T-cell (primary cell): Measurements from ENCODE around the gene TNFRSF12A. TPM values are rescaled to one million over a fixed set of nuclear protein-coding genes. Genes with fewer than 3 reads are reported as not detected.
A peak's percentile ranks its signal among the peaks of the same experiment; 100 is the strongest.

Experiments
- ATAC-seq, 4 experiments: fragments of 200-7000 bp in 3 of 4; fragments of 150-1000 bp in 1 of 4; cut with Tn5 transposase; replicated peaks in 1 of 4; 1 replicate in 3 of 4; 2 replicates in 1 of 4; pipeline ENCODE4 v1.10.0; 2021; ENCODE audit warnings: moderate library complexity in 3 of 4, mild to moderate bottlenecking in 2 of 4, moderate number of reproducible peaks in 1 of 4
- CTCF ChIA-PET, 2 donors: fragments of 300-600 bp; sonication (Branson Sonifier 250); formaldehyde crosslinking; loops; one replicate each; lab custom pipeline; 2022; ENCODE audit warnings: antibody characterized with exemption in 2 of 2; lab: Charles Lee
- POLR2A ChIA-PET, 2 donors: fragments of 300-600 bp; sonication (Branson Sonifier 250); formaldehyde crosslinking; loops; one replicate each; lab custom pipeline; 2022; ENCODE audit warnings: antibody characterized with exemption in 2 of 2; lab: Charles Lee
- DNase-seq, 35 experiments: peaks; one replicate each; pipeline versions ENCODE4 v3.0.0 to v3.0.0-alpha.2; 2013 to 2023
- H3K27ac ChIP-seq: one replicate; pipeline ENCODE4 v1.5.1; 2013; ENCODE audit warnings: low read length
- H3K27me3 ChIP-seq, 2 experiments: replicated peaks in 1 of 2; 1 replicate in 1 of 2; 2 replicates in 1 of 2; pipeline versions ENCODE4 v1.6.1 to v1.7.0; 2013; ENCODE audit warnings: low read length in 1 of 2, mixed read lengths in 1 of 2; ENCODE audit not compliant: control insufficient read depth in 2 of 2, insufficient read depth in 2 of 2; ENCODE audit errors: extremely low read depth in 1 of 2
- H3K36me3 ChIP-seq, 2 donors: 1 replicate in 1 of 2; 2 replicates in 1 of 2; pipeline versions ENCODE4 v1.6.1 to v1.7.0; 2013; ENCODE audit warnings: low read length in 1 of 2; ENCODE audit not compliant: control insufficient read depth in 2 of 2, insufficient read depth in 1 of 2; ENCODE audit errors: extremely low read depth in 1 of 2
- H3K4me1 ChIP-seq, 2 experiments: 1 replicate in 1 of 2; 2 replicates in 1 of 2; pipeline versions ENCODE4 v1.6.1 to v1.7.0; 2013; ENCODE audit warnings: low read length in 2 of 2, mixed read lengths in 1 of 2; ENCODE audit not compliant: insufficient read depth in 2 of 2, control insufficient read depth in 1 of 2; ENCODE audit errors: extremely low read depth in 1 of 2
- H3K4me3 ChIP-seq, 2 donors: 1 replicate in 1 of 2; 2 replicates in 1 of 2; pipeline versions ENCODE4 v1.5.1 to v1.7.0; 2013; ENCODE audit warnings: mild to moderate bottlenecking in 2 of 2, low read length in 1 of 2, moderate library complexity in 1 of 2; ENCODE audit not compliant: control insufficient read depth in 1 of 2; ENCODE audit errors: extremely low read depth in 1 of 2
- H3K9me3 ChIP-seq: 2 replicates; pipeline ENCODE4 v1.7.0; 2013
- H3K27ac Mint-ChIP-seq, 2 donors: one replicate each; pipeline ENCODE4 v1.8.0; 2020 to 2021; ENCODE audit warnings: mild to moderate bottlenecking in 2 of 2, mixed read lengths in 2 of 2
- H3K27me3 Mint-ChIP-seq, 2 donors: one replicate each; pipeline ENCODE4 v1.8.0; 2021 to 2022; ENCODE audit warnings: mixed read lengths in 2 of 2
- H3K36me3 Mint-ChIP-seq: one replicate; pipeline ENCODE4 v1.8.0; 2021; ENCODE audit warnings: mixed read lengths
- H3K4me1 Mint-ChIP-seq, 3 donors: one replicate each; pipeline ENCODE4 v1.8.0; 2020 to 2022; ENCODE audit warnings: mixed read lengths in 3 of 3, mild to moderate bottlenecking in 1 of 3
- H3K4me3 Mint-ChIP-seq, 3 donors: one replicate each; pipeline ENCODE4 v1.8.0; 2020 to 2022; ENCODE audit warnings: mild to moderate bottlenecking in 3 of 3, mixed read lengths in 3 of 3, moderate library complexity in 3 of 3
- H3K9me3 Mint-ChIP-seq, 3 donors: one replicate each; pipeline ENCODE4 v1.8.0; 2020 to 2022; ENCODE audit warnings: mixed read lengths in 3 of 3
- WGBS: methylation state at CpG from one replicate; pipeline ENCODE4 v1.1.5; 2013; ENCODE audit warnings: missing lambda C conversion rate; ENCODE audit not compliant: insufficient coverage; 5-methylcytosine and 5-hydroxymethylcytosine counted together
- total RNA-seq, 35 experiments: library from RNA in 6 of 35; stranded (reverse) in 6 of 35; fragments of 120-200 nt in 1 of 35; gene quantifications; one replicate each; pipeline versions ENCODE4 v1.2.1 to v1.2.4 and lab custom pipeline; 2013 to 2026

The TNFRSF12A gene
- total RNA-seq, 5 donors from 2014 or later (not counting 1 experiment from before 2014, with no cell fraction given), result 0.43 to 3.7 (median 2.5) TPM

DNA sequence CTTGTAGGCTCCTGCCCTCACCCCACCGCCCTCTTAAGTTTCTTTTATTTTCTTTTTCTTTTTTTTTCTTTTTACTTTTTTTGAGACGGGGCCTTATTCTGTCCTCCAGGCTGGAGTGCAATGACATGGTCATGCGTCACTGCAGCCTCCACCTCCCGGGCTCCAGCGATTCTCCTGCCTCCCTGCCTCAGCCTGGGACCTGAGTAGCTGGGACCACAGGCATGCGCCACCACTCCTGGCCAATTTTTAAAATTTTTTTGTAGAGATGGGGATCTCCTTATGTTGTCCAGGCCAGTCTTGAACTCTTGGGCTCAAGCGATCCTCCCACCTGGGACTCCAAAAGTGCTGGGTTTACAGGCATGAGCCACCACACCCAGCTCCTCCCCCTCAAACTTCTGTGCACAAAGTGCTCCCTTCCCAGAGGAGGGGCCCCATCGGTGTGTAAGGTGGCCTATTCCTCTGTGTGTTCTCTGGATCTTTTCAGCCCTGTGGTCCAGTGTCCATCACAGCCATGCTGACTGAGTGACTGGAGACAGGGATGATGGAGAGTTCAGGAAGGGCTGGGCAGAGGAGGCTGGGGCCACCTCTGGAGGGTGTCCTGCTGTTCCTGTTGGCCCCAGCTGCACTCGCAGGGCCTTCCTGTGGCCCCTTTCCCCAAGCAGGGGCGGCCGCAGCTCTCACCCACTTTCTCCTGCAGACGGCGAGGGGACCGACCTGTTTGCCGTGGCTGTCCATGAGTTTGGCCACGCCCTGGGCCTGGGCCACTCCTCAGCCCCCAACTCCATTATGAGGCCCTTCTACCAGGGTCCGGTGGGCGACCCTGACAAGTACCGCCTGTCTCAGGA, 36.4 kb downstream of the TNFRSF12A start:
- Mint-ChIP-seq H3K27me3 (no peaks in the 10 kb centered on the region), H3K36me3 (peaks cover 13% of the 10 kb centered on the region), H3K4me3 (peak overlapping the region; percentile 42 to 88 (median 52)), H3K4me1 (peaks cover 40 to 57% (median 46%) of the 10 kb centered on the region in 3 donors), H3K9me3 (no peaks in the 10 kb centered on the region), H3K27ac (peak overlapping the region; percentile 68 to 83)
- no peak for ATAC-seq
- Histone ChIP-seq H3K9me3 (no peaks in the 10 kb centered on the region), H3K36me3 (peaks cover 5 to 7% of the 10 kb centered on the region in 2 donors), H3K4me3 (no peak overlapping the region), H3K4me1 (peaks cover 13 to 63% of the 10 kb centered on the region in 2 experiments), H3K27ac (peak overlapping the region; percentile 6), H3K27me3 (no peaks in the 10 kb centered on the region)
- WGBS, result 90% methylated on average over 8 of the region's 19 CpGs
- CTCF ChIA-PET, result interaction anchor here in 1 of 2 donors (0.8 kb wide), 1 partner anchor 45 kb away, joined by 3 read pairs; no protein-coding TSS in a partner anchor
- no peak for DNase-seq
- POLR2A ChIA-PET, result interaction anchor here in 1 of 2 donors (0.6 kb wide), 1 partner anchor 627 kb away, joined by 4 read pairs; no protein-coding TSS in a partner anchor

GRCh38 chr16:3057181-3058138, 37.3 kb downstream of the TNFRSF12A start:
- H3K36me3 ChIP-seq, result peaks cover 5 to 7% of the 10 kb centered on the region in 2 donors
- H3K4me1 ChIP-seq, result peaks cover 13 to 63% of the 10 kb centered on the region in 2 experiments
- ATAC-seq (no peak), DNase-seq (no peak)
- WGBS, result 71% methylated on average over 8 of the region's 22 CpGs
- Mint-ChIP-seq H3K4me1 (peaks cover 42 to 59% (median 45%) of the 10 kb centered on the region in 3 donors), H3K9me3 (no peaks in the 10 kb centered on the region), H3K36me3 (peaks cover 13% of the 10 kb centered on the region), H3K27me3 (no peaks in the 10 kb centered on the region), H3K4me3 (peak overlapping the region; percentile 42 to 88 (median 52)), H3K27ac (peak overlapping the region; percentile 68 to 83)
- no peak overlapping the region for H3K27ac ChIP-seq
- H3K9me3 ChIP-seq, result no peaks in the 10 kb centered on the region
- CTCF ChIA-PET, result interaction anchor here in 1 of 2 donors (2.9 kb wide), 1 partner anchor 71 kb away, joined by 39 read pairs; no protein-coding TSS in a partner anchor
- H3K4me3 ChIP-seq, result peak overlapping the region in 1 of 2 donors; percentile 91
- POLR2A ChIA-PET, result no interaction called here
- no peaks in the 10 kb centered on the region for H3K27me3 ChIP-seq

- DNase-seq, result peak in 22 of 35 experiments; percentile 34 to 73 (median 46)
- Mint-ChIP-seq H3K9me3 (no peaks in the 10 kb centered on the region), H3K4me1 (peaks cover 49 to 67% (median 52%) of the 10 kb centered on the region in 3 donors), H3K36me3 (peaks cover 13% of the 10 kb centered on the region), H3K27ac (peak overlapping the region; percentile 75 to 83), H3K4me3 (peak overlapping the region; percentile 83 to 88 (median 87)), H3K27me3 (no peaks in the 10 kb centered on the region)
- Histone ChIP-seq H3K27ac (peak overlapping the region; percentile 74), H3K9me3 (no peaks in the 10 kb centered on the region), H3K27me3 (no peaks in the 10 kb centered on the region), H3K4me3 (peak overlapping the region; percentile 80 to 91), H3K36me3 (peaks cover 5 to 7% of the 10 kb centered on the region in 2 donors), H3K4me1 (peaks cover 13 to 59% of the 10 kb centered on the region in 2 experiments)
- 8% methylated on average over 72 of the region's 77 CpGs for WGBS
- ATAC-seq, result peak; percentile 58 to 65 (median 60)
- ChIA-PET POLR2A (interaction anchor here (0.6 to 0.8 kb wide), 3 partner anchors 71 to 151 kb away, joined by 3 to 7 read pairs (median 6); no protein-coding TSS in a partner anchor), CTCF (interaction anchor here (0.6 to 2.9 kb wide), 13 partner anchors 16 to 451 kb away, joined by 3 to 39 read pairs (median 4); partner anchors contain the start of gene ZNF213 (in 1 of the 2))
These were observed 38.2 kb downstream of the TNFRSF12A start for GRCh38 chr16:3058139-3059030.

DNA sequence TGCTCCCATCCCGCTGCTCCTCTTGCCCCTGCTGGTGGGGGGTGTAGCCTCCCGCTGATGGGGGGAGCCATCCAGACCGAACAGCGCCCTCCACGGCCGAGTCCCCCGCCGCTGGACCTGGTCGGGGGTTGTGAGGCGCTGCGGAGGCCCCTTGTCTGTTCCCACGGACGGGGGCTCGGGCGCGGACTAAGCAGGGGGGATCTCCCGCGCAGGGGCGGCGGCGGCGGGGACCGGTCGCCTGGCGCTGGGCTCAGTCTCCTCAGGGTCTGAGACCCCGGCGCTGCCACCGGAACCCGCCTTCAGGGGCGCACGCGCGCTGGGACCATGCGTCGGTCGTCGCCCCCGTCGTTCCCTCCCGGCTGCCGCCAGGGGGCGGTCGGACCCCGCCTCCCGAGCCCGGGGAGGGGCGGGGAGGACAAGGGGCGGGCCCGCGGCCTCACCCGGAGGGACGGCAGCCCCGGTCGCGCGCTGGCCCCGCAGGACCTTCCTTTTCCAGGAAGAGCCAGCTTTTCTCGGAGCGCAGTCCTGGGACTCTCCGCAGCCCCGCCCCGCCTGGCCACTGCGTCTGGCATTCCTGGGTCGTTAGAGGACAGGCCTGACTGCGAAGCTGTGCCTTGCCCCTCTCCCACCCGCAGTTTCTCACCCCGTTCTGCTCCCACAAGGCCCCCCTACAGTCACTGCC, 39.0 kb downstream of the TNFRSF12A start:
- peaks cover 13 to 61% of the 10 kb centered on the region in 2 experiments for H3K4me1 ChIP-seq
- Mint-ChIP-seq H3K27me3 (no peaks in the 10 kb centered on the region), H3K4me1 (peaks cover 47 to 69% (median 54%) of the 10 kb centered on the region in 3 donors), H3K9me3 (no peaks in the 10 kb centered on the region), H3K4me3 (peak overlapping the region; percentile 83 to 88 (median 87)), H3K27ac (peak overlapping the region; percentile 91 to 93), H3K36me3 (peaks cover 7% of the 10 kb centered on the region)
- POLR2A ChIA-PET, result interaction anchor here (0.5 to 0.8 kb wide), 3 partner anchors 43 to 72 kb away, joined by 3 to 7 read pairs (median 6); no protein-coding TSS in a partner anchor
- no peaks in the 10 kb centered on the region for H3K9me3 ChIP-seq
- peak overlapping the region; percentile 80 to 91 for H3K4me3 ChIP-seq
- peaks cover 3 to 5% of the 10 kb centered on the region in 2 donors for H3K36me3 ChIP-seq
- WGBS, result under 1% methylated on average over 64 of the region's 67 CpGs
- ATAC-seq (peak; percentile 85 to 90 (median 88)), DNase-seq (peak; percentile 59 to 94 (median 80))
- CTCF ChIA-PET, result interaction anchor here (0.6 to 2.9 kb wide), 13 partner anchors 16 to 450 kb away, joined by 3 to 39 read pairs (median 4); partner anchors contain the start of gene ZNF213 (in 1 of the 2)
- H3K27ac ChIP-seq, result peak overlapping the region; percentile 74
- H3K27me3 ChIP-seq, result no peaks in the 10 kb centered on the region
